RCC 7860 (cell line): ENCODE measurements around the gene LIX1.
"Not testable (repeated sequence)": the region's sequence is repeated elsewhere in the genome, so short reads cannot be mapped to it uniquely, and the experiment has no call there.

ENCODE experiments used
- DNase-seq: peaks from one replicate; pipeline ENCODE4 v3.0.0-alpha.2; 2015; ENCODE audit warnings: low spot score
- FAIRE-seq: peaks from 2 replicates; lab custom pipeline; 2012; peaks lifted over from hg19 to GRCh38; lab: Jason Lieb, UNC

LIX1 gene

DNA sequence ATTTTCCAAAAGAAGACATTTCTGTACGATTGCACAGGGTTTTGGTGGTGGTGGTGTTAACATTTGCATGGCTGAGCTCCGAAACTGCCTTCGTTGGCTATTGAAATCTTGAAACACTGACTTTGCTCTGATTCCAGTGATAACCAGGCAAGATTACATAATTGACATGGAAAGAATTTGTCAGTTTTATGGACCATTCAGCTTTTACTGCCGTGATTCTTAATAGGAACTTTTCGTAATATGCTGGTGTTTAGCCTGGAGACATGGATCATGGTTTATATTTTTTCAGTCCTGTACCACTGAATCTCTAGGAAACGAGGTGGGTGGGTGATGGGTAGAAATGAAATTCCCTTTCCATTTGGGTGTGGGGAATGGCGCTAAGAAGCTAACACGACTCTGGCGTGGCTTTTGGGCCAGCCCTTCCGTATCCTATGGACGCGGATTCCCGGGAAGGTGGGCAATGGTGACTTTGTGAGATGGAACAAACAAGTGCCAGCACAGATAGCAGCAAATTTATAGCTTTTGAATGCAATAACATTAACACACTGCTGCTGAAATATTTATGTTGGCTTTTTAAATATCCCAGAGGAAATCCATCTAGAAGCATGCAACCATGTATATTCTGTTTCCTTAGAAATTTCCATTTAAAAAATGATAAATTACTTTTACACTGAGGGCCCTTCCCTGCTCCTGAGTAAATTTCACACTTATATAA, 36.8 kb downstream of the LIX1 start:
- no peak for DNase-seq
- no peak for FAIRE-seq

DNA sequence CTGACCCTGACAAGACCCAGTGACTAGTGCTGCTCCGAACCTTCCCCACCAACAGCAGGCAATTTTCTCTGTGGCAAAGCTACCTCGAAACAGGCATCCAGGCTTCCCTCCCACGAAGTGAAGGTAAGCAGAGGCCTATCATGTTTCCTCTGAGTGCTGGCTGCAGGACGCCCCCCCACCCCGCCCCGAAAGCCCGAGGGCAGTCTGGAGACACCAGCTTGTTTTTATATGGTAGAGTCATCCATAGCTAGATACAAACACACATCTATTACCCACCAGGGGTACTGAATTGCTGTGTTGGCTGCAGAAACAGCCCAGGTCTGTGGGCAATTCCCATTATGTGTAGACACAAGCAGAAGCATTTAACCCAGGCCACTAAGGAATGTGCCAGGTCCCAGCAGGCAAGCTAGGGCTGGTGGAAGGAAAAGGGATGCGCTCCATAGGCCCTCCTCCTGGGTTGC, 40.4 kb downstream of the LIX1 start:
- FAIRE-seq, result no peak
- no peak for DNase-seq

DNA sequence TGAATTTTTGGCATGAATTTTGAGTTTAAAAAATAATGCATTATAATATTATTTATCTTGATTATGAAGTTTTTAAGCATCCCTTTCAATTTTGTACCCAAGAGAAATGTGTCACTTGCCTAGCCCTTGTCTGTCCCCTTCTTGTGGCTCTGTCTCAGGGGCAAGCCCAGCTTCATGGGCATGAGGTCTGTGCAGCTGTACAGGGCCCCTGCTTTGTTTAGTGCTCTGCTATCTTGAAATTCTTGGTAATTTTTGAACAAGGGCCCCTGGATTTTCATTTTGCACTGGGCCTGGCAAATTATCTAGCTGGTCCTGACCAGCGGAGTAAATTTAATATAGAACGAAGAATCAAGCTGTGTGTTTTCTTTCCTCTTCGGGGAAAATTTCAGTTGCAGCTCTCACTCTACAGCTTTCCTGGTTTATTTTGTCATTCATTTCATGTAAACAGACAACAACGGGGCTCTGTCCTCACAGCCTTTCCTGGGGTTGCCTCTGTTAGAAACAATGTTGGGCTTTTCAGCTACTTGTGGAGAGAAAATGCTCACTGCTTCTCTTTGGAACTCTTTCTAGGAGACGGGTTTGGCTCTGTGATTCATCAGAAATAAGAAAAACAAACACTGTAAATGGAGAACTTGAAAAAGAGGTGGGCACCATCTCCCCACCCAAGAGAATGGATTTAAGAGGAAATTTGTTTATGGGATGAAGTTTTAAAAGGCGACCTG, 41.1 kb downstream of the LIX1 start:
- no peak for FAIRE-seq
- no peak for DNase-seq

DNA sequence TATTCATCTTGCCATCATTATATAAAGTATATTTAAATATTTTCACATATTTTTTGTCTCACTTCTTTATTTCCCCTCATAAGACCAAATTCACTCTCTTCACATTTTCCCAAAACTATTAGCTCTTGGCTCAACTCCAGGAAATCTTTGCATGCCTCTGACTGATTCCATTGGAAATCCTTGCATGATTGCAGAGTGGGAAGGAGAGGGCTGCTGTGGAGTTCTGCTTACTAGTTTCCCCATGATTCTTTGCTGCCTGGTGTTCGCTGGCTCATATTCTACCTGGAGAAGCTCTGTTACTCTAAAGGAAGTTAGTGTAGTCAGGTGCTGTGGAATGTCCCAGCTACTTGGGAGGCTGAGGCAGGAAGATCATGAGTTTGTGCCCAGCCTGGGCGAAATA, 41.9 kb downstream of the LIX1 start:
- no peak for FAIRE-seq
- no peak for DNase-seq

DNA sequence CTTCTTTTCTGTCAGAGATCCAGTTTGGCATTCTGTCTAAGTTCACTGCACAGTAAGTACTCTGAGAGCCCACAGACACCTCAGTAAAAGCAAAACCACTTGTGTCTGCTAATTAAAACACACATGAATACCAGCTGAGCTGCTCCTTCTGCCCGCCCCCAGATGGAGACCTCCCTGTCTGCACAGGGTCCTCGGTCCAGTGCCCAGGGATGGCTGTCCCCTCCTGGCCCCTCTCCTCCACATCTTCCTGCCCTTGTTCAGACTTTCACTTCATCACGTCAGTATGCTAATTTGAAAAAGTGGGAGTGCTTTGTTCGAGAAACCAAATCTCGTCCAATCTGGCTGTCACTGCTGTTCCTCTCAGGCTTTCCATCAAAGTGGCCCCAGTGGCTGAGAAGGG, 43.5 kb downstream of the LIX1 start:
- FAIRE-seq (no peak), DNase-seq (no peak)

DNA sequence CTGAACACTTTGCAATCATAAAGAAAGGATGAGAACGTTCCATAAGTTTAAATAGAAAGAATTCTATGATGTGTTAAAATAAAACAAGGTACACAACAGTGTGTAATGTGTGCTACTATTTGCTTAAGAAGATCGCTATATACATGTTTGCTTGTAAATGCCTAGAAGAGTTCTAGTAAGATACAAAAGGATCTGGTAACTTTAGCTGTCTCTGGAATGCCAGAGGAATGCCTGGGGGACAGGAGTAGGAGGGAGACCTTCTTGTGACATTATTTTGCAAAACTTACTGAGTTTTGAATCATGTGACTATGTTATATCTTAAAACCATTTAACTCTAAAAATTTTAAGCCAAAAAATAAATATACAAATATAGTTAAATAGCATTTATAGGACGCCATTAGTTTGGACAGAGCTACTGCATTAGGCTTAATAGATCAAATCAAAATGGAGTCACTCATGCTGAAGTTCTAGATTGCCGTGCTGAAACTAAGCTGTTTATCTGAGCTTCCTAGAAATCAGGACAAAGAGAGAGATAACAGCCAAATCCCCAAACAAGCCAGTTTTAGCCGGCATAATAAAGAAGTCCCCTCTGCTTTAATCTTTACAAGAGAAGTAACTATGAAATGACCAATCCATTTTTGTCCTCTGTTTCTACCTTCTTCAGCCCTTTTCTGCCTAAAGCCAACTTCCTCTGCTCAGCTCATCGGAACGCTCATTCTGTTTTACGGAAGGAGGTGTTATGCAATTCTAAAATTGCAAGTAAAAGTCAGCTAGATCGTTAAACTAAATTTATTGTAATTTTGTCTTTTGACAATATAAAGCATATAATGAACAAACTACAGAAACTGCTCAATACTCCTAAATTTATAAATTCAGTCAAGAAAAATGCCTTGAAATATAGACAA, 44.8 kb downstream of the LIX1 start:
- FAIRE-seq (no peak), DNase-seq (no peak)

DNA sequence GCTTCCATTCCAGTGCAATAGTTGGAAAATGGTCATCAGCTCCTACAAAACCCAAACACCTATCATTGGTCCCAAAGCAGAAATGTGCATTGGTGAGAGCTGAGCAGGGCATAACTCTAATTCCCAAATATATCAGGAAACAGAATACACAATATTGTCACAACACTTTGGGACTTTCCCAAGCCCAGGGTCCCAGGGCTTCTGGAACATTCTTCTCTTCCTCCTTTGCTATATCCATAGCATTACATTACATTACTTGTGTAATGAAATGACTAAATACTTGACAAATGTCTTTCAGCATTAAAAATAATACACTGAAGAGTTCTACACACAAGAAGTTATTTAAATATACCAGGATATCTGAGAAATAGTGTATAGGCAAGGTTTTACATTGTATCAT, 45.6 kb downstream of the LIX1 start:
- FAIRE-seq (no peak), DNase-seq (no peak)

DNA sequence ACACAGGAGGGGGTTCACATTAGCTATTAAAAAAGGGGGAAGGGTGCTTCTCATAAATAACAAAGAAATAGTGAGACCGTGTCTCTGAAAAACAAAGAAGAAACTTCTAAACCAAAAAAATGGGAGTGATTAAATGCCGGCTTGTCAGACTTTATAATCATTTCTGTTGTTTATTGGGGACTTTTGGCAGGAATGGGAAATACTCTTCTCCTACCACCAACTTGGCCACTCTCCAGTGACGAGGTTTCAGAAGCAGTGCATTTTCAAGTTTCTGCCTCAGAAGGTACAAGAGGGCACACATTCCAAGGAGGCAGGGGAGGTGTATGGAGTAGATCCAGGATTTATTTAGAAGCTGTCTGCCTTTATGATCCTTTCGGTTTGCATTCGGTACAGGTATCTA, 46.2 kb downstream of the LIX1 start:
- DNase-seq, result no peak

DNA sequence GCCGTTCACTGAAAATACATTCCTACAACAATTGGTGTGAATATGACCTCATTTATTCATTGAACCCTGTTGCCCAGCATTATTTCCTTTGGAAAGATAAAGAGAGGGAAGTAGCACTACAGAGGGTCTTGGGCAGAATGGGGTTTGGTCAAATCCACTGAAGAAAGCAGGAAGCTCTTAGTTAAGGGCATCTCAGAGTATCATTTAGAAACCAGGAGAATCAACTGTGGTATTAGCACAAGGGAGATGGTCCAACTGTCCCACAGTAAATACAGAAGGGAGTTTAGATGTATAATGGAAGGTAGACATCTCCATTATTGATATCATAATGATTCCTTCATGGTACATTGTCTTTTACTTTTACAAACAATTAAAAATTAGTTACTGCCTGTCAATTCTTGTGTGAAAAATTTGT, 47.1 kb downstream of the LIX1 start:
- DNase-seq (no peak), FAIRE-seq (no peak)

More for the DNA sequence above, 46.2 kb downstream of the LIX1 start:
- FAIRE-seq, result no peak

DNA sequence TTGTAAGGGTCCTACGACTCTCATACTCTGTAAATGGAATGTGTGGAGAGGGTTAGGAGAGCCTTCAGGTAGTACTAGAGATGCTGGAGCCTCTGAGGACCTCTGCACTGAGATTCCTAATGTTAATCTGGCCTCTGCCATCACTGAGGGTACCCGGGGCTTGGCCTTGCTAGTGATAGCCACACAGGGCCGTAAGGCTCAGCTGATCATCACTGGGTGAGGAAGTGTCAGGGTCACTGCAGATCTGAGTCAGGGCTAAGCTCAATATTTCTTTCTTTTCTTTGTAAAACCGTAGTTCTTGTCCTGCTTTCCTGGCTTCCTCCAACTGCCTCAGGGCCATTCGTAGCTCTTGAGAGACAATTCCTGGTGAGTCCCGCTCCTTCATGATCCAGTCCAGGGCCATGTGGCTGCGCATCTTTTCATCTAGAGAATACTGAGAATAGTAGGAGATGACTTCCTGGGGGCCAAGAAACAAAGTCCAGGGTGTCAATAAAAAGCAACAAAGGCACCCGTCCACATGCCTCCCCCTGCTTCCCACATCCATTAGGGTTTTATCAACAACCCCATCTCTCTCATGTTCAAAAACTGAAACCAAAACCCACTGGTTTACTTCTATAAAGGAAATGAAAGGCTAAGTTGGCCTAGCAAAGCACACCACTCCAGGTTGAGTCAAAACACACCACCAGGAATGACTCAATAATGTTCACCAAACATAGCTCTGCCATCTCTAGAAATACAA, 47.7 kb downstream of the LIX1 start:
- DNase-seq (no peak), FAIRE-seq (no peak)

DNA sequence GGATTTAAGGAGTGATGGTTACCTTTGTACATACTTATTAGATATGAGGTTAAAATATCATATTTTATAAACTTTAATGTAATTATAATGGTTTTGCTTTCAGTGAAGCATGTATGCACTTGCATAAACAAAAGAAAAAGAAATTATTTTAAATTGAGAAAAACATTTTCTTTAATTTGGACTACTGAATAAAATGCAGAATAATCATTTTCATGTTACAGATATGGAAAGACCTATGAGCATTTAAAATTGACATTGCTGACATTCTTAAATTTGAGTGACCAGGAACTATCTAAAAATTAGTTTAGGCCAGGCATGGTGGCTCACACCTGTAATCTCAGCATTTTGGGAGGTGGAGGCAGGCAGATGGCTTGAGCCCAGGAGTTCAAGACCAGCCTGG, 49.2 kb downstream of the LIX1 start:
- FAIRE-seq, result no peak
- DNase-seq, result no peak

DNA sequence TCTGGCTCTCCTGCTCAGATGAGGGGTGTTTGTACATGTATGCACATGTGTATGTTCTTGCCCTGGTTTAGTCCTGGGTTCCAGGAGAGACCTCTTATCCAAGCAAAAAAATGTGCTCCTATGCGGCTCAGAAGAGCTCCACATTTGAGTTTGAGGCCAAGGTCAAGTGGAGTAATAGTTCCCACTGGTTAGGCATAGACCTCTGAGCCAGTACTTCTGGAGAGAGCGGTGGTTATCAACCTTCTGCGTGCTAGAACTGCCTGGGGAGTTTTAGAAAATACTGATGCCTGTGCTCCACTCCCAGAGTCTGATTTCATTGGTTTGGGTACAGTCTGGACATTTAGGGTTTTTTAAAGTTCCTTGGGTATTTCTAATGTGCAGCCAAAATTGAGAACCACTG, 51.5 kb downstream of the LIX1 start:
- FAIRE-seq (no peak), DNase-seq (no peak)

DNA sequence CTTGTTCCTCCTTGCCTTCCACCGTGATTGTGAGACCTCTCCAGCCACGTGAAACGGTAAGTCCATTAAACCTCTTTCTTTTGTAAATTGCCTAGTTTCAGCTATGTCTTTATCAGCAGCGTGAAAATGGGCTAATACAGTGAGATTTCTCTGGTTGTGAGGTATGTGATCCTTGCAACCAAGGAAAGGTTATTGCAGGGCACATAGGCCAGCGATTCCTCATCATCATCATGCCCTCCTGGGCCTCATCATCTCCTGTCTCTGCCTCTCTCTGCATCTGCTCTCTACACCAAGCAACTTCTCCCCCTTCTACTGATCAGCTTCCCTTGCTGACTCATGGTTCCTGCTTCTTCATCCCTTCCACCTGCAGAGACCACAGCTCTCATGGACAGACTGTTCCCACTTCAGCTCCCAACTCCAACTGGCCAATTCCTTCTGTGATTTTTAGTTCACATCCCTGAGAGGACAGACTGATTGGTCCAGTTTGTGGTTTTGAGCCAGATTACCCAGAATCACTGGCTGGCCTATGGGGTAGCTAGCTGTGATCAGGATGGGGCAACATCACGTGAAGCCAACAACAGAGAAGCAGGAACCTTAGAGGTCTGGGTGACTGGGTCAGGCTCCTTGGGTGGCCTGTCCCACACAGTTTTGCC, 53.1 kb downstream of the LIX1 start:
- FAIRE-seq, result no peak
- DNase-seq, result no peak

DNA sequence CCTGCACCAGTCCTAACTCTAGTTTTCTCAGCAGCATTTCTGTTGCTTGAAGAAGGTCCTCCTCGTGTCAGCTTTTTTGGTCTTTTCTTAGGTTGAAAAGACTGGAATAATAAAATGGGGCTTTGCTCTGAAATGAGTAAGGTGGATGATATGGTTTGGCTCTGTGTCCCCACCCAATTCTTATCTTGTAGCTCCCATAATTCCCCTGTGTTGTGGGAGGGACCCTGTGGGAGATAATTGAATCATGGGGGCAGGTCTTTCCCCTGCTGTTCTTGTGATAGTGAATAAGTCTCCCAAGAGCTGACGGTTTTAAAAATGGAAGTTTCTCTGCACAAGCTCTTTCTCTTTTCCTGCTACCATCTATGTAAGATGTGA, 53.6 kb downstream of the LIX1 start:
- DNase-seq (no peak), FAIRE-seq (no peak)

DNA sequence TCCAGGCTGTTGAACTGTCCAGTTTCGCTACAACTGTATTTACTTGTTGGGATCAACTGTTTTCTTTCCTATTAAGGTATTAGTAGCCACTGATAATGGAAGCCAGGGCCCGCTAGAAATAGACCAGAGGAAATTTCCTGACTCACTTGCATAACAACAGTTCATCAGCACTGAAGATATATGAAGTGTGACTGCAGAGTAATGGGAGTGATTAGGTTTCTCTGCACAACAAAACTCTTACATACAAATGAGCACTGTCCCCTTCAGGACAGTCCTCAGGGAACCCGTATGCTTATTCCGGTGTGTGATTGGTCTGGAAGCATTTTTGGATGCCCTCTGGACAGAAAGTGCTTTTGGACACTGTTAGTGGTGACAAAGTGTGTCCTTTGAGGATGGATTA, 55.3 kb downstream of the LIX1 start:
- FAIRE-seq, result no peak

DNA sequence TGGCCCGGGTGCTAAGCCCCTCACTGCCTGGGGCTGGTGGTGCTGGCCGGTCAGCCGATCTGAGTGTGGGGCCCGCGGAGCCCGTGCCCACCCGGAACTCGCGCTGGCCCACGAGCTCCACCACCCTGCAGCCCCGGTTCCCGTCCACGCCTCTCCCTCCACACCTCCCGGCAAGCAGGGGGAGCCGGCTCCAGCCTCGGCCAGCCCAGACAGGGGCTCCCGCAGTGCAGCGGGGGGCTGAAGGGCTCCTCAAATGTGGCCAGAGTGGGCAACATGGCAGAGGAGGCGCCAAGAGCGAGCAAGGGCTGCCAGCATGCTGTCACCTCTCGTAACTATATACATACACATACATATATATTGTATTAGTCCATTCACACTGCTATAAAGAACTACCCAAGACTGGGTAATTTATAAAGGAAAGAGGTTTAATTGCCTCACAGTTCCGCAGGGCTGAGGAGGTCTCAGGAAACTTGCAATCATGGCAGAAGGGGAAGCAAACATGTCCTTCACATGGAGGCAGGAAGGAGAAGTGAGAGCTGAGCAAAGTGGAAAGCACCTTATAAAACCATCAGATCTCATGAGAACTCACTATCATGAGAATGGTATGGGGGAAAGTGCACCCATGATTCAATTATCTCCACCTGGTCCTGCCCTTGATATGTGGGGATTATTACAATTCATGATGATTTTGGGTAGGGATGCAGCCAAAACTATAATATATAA, 56.8 kb downstream of the LIX1 start:
- DNase-seq, result no peak
- FAIRE-seq, result no peak

More for the DNA sequence above, 55.3 kb downstream of the LIX1 start:
- no peak for DNase-seq

DNA sequence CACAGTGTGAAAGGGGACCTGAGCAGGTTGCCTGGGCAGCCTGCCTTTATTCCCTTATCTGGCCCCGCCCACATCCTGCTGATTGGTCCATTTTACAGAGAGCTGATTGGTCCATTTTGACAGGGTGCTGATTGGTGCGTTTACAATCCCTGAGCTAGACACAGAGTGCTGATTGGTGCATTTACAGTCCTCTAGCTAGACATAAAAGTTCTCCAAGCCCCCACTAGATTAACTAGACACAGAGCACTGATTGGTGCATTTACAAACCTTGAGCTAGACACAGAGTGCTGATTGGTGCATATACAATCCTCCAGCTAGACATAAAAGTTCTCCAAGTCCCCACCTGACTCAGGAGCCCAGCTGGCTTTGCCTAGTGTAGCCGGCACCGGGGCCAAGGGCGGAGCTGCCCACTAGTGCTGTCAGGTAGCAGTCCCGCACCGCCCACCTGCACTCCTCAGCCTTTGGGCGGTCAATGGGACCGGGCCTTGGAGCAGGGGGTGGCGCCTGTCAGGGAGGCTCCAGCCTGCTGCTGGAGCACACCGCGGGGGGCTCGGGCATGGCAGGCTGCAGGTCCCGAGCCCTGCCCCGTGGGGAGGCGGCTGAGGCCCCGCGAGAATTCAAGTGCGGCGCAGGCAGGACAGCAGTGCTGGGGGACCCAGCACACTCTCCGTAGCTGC, 57.5 kb downstream of the LIX1 start:
- not testable (repeated sequence) for FAIRE-seq, DNase-seq

DNA sequence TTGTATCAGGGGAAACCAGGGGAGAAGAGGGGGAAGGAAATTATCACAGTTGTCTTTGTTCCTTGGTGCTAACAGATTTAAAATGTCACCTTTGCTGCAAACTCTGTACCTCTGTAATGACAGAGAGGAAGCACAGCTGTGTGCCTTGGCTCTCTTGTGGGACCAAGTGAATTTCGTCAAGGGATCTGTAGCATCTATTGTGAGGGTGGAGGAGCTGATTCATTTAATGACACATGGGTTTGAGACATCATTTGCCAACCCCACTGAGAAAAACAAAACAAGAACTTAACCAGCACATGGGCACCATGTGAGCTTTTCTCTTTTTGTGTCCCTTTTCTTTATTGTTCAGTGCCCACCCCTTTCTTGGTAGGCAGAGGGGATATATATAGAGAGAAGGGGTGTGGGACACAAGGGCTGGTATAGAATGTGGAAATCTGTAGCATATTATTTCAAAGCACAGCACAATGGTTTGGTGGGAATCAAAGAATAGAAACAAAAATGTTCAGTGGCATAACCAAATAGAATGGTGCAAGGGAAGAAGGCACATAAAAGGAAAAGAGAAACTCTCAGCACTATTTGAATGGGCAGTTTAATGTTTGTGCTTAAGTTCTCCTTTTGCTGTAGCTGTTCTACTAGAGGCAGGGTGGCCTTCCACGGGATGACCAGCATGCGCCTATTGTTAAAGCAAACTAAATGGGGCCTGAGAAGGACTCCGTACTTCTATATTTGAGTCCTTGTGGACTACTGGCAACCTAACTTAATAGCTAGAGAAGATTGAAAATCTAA, 63.3 kb downstream of the LIX1 start:
- FAIRE-seq, result no peak

More for the DNA sequence above, 63.3 kb downstream of the LIX1 start:
- DNase-seq, result no peak
